NCI-H2196 treated with DMSO at 0.1 percent for 48 hours (cell line): ENCODE results near the gene SCGB3A2.
A peak's percentile ranks its signal among the peaks of the same experiment; 100 is the strongest.
"Not testable (repeated sequence)": the region's sequence is repeated elsewhere in the genome, so short reads cannot be mapped to it uniquely, and the experiment has no call there.

Experiments used
- DNase-seq: peaks from one replicate; lab custom pipeline; 2025; ENCODE audit not compliant: unreplicated experiment; lab: John Stamatoyannopoulos, UW

SCGB3A2 gene

DNA sequence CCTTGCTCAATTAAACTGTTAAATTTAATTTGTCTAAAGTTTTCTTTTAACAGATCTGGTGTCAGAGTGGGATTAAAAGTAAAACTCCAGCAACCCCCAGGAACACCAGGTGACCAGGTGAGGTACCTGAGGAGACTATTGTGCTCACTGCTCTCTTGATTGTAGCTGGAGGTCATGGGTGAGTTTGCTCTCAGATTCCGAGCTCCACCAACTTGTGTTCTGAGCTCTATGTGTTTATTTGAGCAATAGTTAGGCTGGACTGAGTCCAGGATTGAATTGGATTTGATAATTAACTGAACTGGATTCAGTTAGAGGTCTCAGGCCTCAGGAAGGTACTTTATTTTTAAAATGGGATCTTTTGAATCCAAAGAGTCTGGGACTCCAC is 17.9 kb upstream of the SCGB3A2 start:
- no peak for DNase-seq

DNA sequence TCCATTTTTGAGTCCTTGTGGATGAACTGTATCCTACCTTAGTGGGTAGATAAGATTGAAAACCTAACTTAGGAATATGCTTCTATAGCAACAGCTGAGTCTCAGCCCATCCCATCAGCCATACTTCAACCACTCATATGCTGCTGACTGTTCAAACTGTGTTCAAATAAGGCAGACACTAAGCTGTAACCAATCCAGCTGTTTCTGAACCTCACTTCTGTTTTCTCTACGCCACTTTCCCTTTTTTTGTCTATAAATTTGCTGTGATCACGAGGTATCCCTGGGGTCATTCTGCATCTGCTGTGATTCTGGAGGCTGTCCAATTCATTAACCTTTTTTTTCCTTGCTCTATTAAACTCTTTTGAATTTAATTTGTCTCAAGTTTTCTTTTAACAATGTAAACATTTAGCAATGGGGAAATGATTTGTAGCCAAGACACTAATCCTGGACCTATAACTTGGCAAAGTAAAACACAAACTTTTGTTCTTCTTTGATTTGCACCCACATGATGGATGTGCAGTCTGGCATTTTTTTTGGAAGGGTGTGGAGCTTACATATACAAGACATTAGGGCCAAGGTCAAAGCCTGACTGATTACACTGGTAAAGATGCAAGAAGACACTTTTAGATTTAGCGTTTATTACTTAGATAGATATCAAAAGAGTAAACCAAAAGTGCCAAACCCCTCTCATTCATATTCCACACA is 14.9 kb upstream of the SCGB3A2 start:
- no peak for DNase-seq

DNA sequence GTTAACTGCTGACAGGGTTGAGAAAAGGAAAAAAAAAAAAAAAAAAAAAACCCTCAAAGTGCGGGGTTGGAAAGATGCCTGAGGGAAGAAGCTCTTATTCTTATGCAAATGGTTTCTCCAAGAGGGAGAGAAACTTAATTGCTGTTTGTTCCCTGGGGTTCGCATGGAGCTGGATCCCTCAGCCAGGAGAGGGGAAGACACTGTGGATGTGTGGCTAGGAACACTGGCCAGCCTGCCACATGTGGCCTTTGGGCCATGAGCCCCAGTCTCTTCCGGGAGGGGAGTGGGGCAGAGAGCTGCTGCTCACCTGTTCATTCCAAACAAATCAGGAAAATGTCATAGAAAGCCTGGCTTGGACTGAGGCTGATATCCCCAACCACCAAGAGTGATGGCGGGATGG is 9.4 kb upstream of the SCGB3A2 start:
- no peak for DNase-seq

DNA sequence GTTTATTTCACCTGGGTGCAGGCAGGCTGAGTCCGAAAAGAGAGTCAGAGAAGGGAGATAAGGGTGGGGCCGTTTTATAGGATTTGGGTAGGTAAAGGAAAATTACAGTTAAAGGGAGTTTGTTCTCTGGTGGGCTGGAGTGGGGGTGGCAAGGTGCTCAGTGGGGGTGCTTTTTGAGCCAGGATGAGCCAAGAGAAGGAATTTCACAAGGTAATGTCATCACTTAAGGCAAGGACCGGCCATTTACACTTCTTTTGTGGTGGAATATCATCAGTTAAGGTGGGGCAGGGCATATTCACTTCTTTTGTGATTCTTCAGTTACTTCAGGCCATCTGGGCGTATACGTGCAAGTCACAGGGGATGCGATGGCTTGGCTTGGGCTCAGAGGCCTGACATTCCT is 8.6 kb upstream of the SCGB3A2 start:
- DNase-seq: not testable (repeated sequence)

DNA sequence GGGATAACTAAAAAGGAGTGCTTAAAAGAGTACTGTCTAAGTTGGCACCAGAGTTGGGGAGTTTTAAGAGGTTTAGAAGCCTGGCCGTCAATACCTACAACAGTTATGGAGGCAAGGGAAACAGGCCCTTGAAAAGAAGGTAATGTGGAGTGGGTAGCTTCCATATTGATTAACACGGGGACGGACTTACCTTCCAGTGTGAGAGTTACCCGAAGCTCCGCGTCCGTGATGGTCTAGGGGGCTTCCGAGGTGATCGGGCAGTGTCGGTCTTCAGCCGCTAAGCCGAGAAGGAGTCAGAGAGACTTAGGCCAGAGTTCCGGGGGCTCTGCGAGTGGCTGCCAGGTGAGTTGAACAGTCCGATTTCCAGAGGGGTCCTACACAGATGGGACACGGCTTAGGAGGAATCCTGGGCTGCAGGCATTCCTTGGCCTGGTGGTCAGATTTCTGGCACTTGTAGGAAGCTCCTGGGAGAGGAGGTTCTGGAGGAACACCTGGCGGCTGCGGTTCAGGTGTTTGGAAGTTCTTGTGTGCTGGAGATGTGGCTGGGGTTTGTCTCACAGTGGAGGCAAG is 6.4 kb upstream of the SCGB3A2 start:
- DNase-seq: not testable (repeated sequence)

DNA sequence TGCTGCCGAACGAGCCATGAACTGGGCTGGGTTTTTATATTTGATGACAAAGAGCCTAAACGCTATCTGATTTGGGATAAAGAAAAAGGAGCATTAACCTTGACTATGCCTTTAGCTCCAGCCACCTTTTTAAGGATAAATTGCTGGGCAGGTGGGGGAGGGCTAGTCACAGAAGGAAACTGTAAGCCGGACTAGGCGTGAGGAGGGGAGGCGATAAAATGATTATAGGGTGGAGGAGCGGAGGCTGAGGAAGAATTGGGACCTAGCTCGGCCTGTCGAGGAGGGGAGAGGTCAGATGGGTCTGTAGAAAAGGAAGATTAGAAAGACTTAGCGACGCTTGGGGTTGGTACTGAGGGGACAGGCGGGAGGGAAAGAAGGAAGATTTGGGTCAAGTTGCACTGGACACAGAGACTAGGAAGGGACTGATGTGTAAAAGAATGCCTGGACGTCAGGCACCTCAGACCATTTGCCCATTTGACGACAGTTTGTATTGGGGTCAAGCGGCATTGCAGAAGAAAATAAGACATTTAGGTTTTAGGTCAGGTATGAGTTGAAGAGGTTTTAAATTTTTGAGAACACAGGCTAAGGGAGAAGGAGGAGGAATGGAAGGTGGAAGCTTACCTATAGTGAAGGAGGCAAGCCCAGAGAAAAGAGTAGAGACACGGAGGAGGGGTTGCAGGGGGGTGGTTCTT is 5.6 kb upstream of the SCGB3A2 start:
- not testable (repeated sequence) for DNase-seq

DNA sequence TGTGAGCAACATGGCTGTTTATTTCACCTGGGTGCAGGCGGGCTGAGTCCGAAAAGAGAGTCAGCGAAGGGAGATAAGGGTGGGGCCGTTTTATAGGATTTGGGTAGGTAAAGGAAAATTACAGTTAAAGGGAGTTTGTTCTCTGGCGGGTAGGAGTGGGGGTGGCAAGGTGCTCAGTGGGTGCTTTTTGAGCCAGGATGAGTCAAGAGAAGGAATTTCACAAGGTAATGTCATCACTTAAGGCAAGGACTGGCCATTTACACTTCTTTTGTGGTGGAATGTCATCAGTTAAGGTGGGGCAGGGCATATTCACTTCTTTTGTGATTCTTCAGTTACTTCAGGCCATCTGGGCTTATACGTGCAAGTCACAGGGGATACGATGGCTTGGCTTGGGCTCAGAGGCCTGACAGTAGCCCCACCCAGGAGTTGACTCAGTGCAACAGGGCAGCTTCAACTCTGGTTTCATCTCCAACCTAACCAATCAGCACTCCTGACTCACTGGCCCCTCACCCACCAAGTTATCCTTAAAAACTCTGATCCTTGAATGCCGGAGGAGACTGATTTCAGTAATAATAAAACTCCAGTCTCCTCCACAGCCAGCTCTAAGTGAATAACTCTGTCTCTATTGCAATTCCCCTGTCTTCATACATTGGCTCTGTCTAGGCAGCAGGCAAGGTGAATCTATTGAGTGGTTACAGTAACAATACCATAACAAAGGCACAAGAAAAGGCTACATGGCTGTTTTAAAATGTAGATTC is 4.2 kb upstream of the SCGB3A2 start:
- DNase-seq: not testable (repeated sequence)

DNA sequence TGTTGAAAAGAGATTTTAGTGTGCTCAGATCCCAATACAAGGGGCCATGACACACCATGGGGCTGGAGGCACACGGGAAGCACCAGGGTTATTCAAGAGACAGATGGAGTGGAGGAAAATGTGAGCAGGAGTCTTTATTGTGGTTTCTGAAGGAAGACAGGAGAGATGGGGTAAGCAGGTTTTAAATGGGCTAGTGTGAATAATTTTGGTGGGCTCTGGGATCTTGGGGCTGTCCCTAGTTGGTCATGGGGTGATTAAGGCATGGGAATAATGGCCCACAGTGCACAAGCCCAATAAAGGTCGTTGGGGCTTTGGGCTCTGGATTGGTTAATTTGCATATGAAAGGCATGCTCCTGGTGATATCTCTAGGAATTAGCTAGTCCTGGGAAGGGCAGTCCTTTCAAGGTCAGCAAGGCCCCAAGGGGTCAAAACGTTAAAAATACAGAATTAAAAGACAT is 3.6 kb upstream of the SCGB3A2 start:
- no peak for DNase-seq

DNA sequence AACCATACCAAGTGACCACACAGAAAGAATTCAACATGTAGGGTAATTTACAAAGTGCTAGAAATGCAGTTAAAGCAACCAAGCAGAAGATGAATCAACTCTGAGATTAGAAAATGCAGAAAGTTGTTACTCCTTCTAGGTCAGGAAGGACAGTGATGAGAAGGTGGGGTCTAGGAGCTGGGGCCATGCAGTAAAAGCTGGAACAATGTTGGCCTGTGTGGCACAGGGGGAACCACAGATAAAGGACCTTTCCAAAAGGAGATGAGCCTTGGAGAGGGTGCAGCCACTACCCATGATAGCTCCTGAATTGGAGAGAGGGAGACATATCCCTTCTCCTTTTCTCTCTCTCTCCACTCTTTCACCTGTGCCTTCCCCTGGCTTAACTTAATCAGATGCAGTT is 2.4 kb upstream of the SCGB3A2 start:
- DNase-seq: no peak

DNA sequence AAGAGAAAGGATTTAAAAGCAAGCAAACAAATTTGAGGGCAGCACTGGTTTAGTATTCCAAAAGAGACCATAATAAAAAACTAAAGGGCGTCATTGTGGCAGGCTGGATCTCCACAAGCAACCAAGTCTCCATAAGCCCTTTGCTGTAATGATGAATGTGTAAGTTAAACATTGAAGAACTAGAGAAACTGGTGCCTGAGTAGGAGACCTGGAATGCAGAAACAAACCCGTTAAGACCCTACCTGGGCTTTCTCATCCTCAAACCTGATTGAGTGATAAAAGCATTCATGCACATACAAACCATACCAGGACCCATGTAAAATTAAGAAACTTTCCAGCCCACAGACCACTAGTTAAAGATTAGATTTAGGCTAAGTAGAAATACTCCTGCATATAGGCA is 1.9 kb upstream of the SCGB3A2 start:
- no peak for DNase-seq

DNA sequence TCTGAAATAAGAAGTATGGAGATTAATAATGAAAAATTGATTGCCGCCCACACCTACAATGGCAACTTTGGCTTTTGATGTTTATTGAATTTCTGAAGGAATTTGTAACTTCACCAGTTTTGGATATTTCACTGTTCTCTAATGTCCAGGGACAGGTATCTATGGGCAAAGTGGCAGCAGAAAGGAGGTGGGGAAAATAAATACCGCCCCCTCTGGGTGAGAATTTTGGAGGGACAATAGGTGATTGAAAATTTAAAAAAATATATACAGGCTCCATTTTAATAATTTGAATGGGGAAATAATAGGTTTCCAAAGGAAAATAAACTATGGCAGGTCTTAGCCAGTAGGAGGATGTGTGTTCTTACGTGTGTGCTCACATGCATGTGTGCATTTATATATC is 1.3 kb downstream of the SCGB3A2 start:
- DNase-seq: no peak

DNA sequence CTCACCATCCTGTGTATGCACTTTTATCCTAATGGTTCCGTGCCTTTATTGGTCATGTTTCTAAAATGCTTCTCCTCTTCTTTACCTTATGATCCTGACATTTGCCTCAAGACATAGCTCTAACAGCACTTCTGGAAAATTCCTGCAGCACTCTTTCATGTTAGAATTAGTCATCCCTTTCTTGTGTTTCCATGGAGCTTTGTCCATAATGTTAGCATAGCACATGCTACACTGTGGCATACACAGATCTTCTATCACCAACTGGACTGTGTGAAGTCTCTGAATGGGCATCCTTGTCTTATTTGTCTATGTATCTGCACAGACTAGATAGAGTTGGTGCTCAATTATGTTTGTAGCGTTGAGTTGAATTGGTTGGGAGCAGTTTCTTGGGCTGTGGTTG is 2.0 kb downstream of the SCGB3A2 start:
- DNase-seq: no peak

DNA sequence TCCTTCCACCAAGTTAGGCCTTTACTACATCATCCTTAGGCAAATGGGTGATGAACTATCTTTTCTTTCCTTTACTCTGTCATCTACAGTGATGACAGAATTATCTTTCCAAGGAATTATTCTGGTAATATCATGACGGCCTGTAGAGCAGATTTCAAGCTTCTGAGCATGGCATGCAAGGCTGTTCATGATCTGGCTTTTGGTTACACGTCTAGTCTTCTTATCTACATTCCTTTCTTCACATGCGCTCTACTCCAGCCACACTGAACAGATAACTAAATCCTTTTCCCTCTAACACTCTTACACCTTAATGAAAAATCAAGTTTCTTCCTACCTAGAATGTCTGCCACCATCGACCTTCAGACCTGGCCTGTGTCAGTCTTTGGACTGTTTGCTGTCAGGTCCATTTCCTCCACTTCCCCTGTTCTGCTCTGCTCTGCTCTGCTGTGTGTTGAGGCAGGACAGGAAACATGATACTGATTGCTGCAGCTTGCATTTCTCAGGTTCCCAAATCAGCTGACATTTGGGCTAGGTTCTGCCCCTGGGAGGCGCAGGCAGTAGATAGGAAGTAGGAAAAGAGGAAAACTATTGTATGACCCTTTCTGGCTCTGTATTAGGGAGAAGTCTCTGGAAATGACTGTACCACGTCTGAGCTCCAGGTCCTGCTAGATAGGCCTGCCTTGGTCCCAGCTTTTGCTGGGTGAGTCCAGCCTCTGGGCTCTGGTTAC is 4.2 kb downstream of the SCGB3A2 start:
- DNase-seq: no peak

DNA sequence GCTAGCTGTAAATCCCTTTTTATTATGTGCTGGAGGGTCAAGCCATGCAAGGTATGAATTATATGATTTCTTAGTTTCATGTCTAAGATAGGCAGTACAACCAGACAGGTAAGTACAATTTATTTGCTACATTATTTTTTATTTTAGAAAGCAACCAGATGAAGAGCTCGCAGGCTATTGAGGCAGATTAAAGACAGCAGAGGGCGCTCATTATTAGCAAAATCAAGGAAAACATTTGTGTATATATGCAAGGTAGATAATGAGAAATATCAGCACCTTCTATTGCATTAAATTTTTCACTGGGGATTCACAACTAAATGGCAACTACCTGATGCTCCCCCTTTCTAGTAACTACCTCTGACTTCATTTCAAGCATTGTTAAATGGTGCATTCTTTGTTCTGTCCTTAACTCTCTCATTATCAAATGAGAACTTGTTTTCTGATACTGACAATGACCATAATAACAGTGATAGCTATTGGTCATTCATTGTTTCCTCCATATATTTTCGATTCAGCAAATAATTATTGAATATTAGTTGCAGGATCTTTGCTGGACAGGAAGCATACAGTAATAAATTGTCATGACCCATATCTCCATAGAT is 8.6 kb downstream of the SCGB3A2 start:
- peak; percentile 2 for DNase-seq

DNA sequence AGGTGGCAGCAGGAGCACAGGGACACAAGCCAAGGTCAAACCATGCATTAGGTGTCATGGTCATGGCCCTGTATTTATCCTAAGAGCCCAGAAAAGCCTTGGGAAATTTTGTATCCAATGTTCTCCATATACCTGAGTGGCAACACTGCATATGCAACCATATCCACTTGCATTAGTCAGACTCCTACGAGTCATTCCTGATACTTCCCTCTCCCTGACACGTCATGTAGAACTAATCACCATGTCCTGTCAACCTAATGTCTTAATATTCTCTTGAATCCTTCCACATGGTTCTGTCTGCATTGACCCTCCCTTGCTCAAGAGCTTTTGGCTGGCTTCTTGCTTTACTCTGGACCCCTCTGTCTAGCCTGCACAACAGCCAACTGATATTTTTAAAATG is 9.4 kb downstream of the SCGB3A2 start:
- no peak for DNase-seq

DNA sequence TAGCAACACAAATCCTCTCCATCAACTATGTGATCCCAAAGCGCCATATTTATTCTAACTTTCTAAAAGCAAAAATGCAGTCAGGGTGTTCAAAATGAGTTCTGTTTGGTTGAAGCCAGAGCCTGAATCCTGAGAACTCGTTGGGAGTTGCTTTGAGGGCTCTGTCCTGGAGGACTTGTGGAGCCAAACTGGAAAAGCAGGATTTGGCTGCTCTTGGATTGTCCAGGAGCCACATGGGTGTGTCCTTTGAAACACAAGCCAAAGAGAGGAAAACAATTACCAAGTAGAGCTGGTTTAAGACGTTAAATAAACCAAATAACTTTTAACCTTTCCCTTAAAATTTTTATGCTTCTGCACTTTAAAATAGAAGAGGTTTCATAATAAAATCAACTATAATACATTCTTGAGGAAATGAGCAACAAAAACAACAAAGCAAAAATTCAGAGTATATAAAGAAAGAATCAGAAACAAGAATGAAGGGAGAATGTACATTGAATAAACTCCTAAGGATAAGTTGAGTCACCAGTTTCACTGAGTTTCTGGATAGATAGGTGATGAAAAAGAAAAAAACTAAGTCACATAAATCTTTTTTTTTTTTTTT is 14.3 kb downstream of the SCGB3A2 start:
- no peak for DNase-seq

DNA sequence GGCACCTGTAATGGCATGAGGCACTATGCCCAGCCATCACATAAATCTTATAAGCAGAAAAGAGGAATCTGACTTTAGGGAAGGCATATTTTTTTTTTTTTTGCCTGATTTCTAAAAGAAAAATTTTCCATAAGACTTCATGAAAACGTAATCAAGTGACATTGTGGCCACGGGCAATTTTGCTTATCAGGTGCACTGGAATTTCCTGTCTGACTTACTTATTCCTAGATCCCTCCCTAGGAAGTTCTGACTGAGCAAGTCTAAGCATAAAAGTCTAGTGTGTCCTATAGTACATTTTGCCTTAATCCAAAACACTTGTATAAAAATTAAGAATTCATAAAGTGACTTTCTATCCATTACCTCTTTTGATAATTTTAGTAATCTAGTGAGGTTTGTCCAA is 15.3 kb downstream of the SCGB3A2 start:
- DNase-seq: no peak

DNA sequence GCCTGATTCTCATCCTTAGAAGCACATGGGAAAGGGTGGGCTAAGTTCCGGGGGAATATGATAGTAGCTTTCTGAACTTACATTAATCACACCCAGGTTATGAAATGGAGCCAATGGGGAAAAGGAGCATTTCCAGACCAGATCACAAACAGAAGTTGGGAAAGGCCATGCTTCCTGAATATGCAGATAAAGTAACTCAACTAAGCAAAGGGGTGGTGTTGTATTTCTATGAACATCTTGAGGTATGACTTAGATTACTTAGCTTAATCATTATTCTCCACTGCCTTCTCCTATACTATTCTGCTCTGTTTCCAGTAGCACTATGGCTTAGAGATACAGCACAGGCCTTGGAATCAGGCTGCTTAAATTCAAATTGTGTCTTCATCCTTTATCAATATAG is 17.4 kb downstream of the SCGB3A2 start:
- no peak for DNase-seq

DNA sequence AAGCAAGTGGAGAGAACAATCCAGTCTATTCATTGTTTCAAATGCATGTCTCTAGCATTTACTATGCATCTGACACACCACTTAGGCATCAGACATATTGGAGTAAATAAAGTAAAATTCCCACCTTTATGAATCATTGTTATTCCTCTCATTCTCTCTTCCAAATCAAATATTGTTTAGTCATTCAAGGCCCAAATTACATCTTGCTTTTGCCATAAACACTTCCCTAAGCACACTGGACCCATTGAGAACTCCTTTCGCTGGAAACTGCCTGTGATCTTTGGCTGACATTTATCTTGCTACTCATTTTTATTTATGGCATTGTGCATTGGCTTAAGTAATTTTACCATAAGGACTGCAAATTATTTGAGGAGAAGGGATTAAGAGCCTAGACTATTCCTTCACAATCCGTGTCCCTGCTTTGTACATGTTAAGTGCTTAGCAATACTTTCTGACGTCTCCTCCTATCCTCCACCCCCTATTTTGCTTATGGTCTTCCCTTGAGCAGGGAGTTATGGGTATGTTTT is 20.4 kb downstream of the SCGB3A2 start:
- no peak for DNase-seq

DNA sequence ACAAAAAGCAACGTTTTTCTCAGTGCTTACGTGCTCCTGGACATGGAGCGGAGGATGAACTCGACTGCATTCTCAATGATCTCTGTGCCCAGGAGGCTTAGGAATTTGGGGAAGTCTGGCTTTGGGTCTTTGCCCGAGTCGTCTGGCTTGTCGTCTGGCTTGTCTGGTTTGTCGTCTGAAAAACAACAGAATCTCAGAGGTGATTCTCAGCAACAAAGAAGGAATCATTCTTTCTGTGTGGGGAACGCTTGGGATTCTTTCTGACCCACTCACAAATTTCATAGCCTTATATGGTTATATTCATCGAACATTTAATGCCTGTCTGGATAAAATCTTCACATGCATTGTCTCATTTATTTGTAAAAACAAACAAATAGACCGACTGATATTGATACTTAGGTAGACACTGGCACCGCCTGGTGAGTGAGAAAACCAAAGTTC is 23.1 kb downstream of the SCGB3A2 start:
- no peak for DNase-seq
